GM19452 (cell line): ENCODE data around the gene RAB24.
"Not testable (repeated sequence)": the region's sequence is repeated elsewhere in the genome, so short reads cannot be mapped to it uniquely, and the experiment has no call there.

Source experiments
- ATAC-seq: cut with Tn5 transposase; IDR thresholded peaks from one replicate; pipeline ENCODE4 v1.9.1; 2021; ENCODE audit not compliant: unreplicated experiment

The RAB24 gene

GRCh38 chr5:177311723-177312648 lies 8.5 kb upstream of the RAB24 start, which contains the start of gene MXD3:
TSS of gene MXD3 (minus strand) at chr5:177311898. CDS start at chr5:177311830, 68 bp downstream.
- ATAC-seq, result peak; percentile 79

GRCh38 chr5:177311392-177311722 lies 7.8 kb upstream of the RAB24 start:
- ATAC-seq, result peak; percentile 1

GRCh38 chr5:177310757-177311391 lies 7.4 kb upstream of the RAB24 start:
- no peak for ATAC-seq

GRCh38 chr5:177310332-177310731 lies 6.8 kb upstream of the RAB24 start:
- no peak for ATAC-seq

GRCh38 chr5:177309351-177310191 lies 6.1 kb upstream of the RAB24 start:
- ATAC-seq, result no peak

GRCh38 chr5:177308740-177309139 lies 5.2 kb upstream of the RAB24 start:
- no peak for ATAC-seq

- ATAC-seq, result no peak
These were observed 4.2 kb upstream of the RAB24 start for GRCh38 chr5:177307544-177308363.

- ATAC-seq, result no peak
These were observed 3.4 kb upstream of the RAB24 start for GRCh38 chr5:177306674-177307543.

GRCh38 chr5:177306103-177306640 lies 2.7 kb upstream of the RAB24 start:
- ATAC-seq, result not testable (repeated sequence)

GRCh38 chr5:177304392-177305119 lies 1.0 kb upstream of the RAB24 start:
- ATAC-seq, result no peak

GRCh38 chr5:177303925-177304391 lies 439 bp upstream of the RAB24 start:
- ATAC-seq, result no peak

- no peak for ATAC-seq
These were observed 987 bp downstream of the RAB24 start for GRCh38 chr5:177302354-177303110.

GRCh38 chr5:177301503-177302165 lies 1.9 kb downstream of the RAB24 start:
- ATAC-seq, result no peak

- no peak for ATAC-seq
These were observed 2.6 kb downstream of the RAB24 start for GRCh38 chr5:177300951-177301350.

GRCh38 chr5:177300236-177300880 lies 3.2 kb downstream of the RAB24 start:
- peak; percentile 44 for ATAC-seq

- ATAC-seq, result no peak
These were observed 3.8 kb downstream of the RAB24 start for GRCh38 chr5:177299697-177300096.

GRCh38 chr5:177297922-177298321 lies 5.6 kb downstream of the RAB24 start:
- ATAC-seq, result no peak
